HG02798 (cell line): ENCODE data around the gene ANKRD29.

ENCODE experiments used
- ATAC-seq: cut with Tn5 transposase; IDR thresholded peaks from one replicate; pipeline ENCODE4 v1.9.1; 2021; ENCODE audit warnings: mild to moderate bottlenecking; ENCODE audit not compliant: unreplicated experiment, poor library complexity

The ANKRD29 gene

GRCh38 chr18:23662309-23663263 lies at the start of gene ANKRD29:
Gene ANKRD29, minus strand, starts transcription at chr18:23662911. Its CDS starts 181 bp downstream, at chr18:23662730.
- ATAC-seq: peak; percentile 58

- ATAC-seq: no peak
Measured at GRCh38 chr18:23712445-23712844, 49.7 kb upstream of the ANKRD29 start.

- no peak for ATAC-seq
Measured at GRCh38 chr18:23711426-23711825, 48.7 kb upstream of the ANKRD29 start.

GRCh38 chr18:23710946-23711345 lies 48.2 kb upstream of the ANKRD29 start:
- no peak for ATAC-seq

GRCh38 chr18:23710068-23710527 lies 47.4 kb upstream of the ANKRD29 start:
- ATAC-seq: no peak

GRCh38 chr18:23706971-23707640 lies 44.4 kb upstream of the ANKRD29 start:
- no peak for ATAC-seq

- no peak for ATAC-seq
Measured at GRCh38 chr18:23704806-23705205, 42.1 kb upstream of the ANKRD29 start.

GRCh38 chr18:23703987-23704384 lies 41.3 kb upstream of the ANKRD29 start:
- ATAC-seq: no peak

- ATAC-seq: peak; percentile 66
Measured at GRCh38 chr18:23703057-23703986, 40.6 kb upstream of the ANKRD29 start.

- no peak for ATAC-seq
Measured at GRCh38 chr18:23702606-23703005, 39.9 kb upstream of the ANKRD29 start.

GRCh38 chr18:23701544-23702064 lies 38.9 kb upstream of the ANKRD29 start:
- ATAC-seq: no peak

GRCh38 chr18:23701017-23701416 lies 38.3 kb upstream of the ANKRD29 start:
- no peak for ATAC-seq

GRCh38 chr18:23694637-23695430 lies 32.1 kb upstream of the ANKRD29 start:
- ATAC-seq: no peak

GRCh38 chr18:23693846-23694245 lies 31.1 kb upstream of the ANKRD29 start:
- ATAC-seq: no peak

GRCh38 chr18:23690505-23691068 lies 27.9 kb upstream of the ANKRD29 start:
- ATAC-seq: no peak

- ATAC-seq: peak; percentile 20
Measured at GRCh38 chr18:23689616-23690504, 27.1 kb upstream of the ANKRD29 start.

- peak; percentile 63 for ATAC-seq
Measured at GRCh38 chr18:23689031-23689615, 26.4 kb upstream of the ANKRD29 start, which contains the start of gene LAMA3. Gene LAMA3, plus strand, starts transcription at chr18:23689453. Its CDS starts 231 bp downstream, at chr18:23689684.
